K562 (cell line): Measurements from ENCODE around the gene KAT7. TPM values are rescaled to one million over a fixed set of nuclear protein-coding genes. Genes with fewer than 3 reads are reported as not detected.

Experiments used
- BHLHE40 ChIP-seq: IDR thresholded peaks from 2 replicates; pipeline ENCODE4 v1.6.1; 2011; ENCODE audit warnings: low read length, improper control_type of control experiment
- CBFA2T2 ChIP-seq: fragments of 450-650 bp; conservative IDR thresholded peaks from 2 replicates; pipeline ENCODE4 v1.6.1; 2017; ENCODE audit warnings: mild to moderate bottlenecking
- CBFA2T3 ChIP-seq: fragments of 450-650 bp; IDR thresholded peaks from 2 replicates; pipeline ENCODE4 v1.6.1; 2017
- CREM ChIP-seq: IDR thresholded peaks from 2 replicates; pipeline ENCODE4 v1.6.1; 2014; ENCODE audit warnings: antibody characterized with exemption, low read depth
- ETV1 ChIP-seq: fragments of 450-650 bp; conservative IDR thresholded peaks from 2 replicates; pipeline ENCODE4 v1.6.1; 2016; ENCODE audit warnings: missing genetic modification characterization, control low read depth, low read depth, missing compliant biosample characterization
- HDAC1 ChIP-seq, 2 experiments: fragments of 450-650 bp; IDR thresholded peaks; 2 replicates each; pipeline ENCODE4 v1.6.1; 2016 to 2017; ENCODE audit warnings: inconsistent platforms in 1 of 2, mild to moderate bottlenecking in 1 of 2, moderate library complexity in 1 of 2
- HSF4 ChIP-seq: fragments of 250-450 bp; sonication (Bioruptor Pico); IDR thresholded peaks from 2 replicates; pipeline ENCODE4 v2.1.2; 2022; ENCODE audit warnings: mild to moderate bottlenecking, moderate library complexity, borderline replicate concordance
- MYC ChIP-seq, 2 experiments: fragments of 250-450 bp in 1 of 2; sonication (Bioruptor Pico) in 1 of 2; IDR thresholded peaks; 2 replicates each; pipeline versions ENCODE4 v1.5.1 to v1.6.1; 2012 to 2021; ENCODE audit warnings: low read depth in 2 of 2, borderline replicate concordance in 1 of 2, improper control_type of control experiment in 1 of 2, low read length in 1 of 2, mild to moderate bottlenecking in 1 of 2, moderate library complexity in 1 of 2
- NELFE ChIP-seq: IDR thresholded peaks from 2 replicates; pipeline ENCODE4 v1.6.1; 2011; ENCODE audit warnings: mild to moderate bottlenecking; ENCODE audit not compliant: insufficient read depth, insufficient read length
- NKRF ChIP-seq: fragments of 450-650 bp; IDR thresholded peaks from 2 replicates; pipeline ENCODE4 v1.6.1; 2016; ENCODE audit warnings: borderline replicate concordance
- RBM17 ChIP-seq: fragments of 200-400 bp; formaldehyde crosslinking; IDR thresholded peaks from 2 replicates; pipeline ENCODE4 v1.6.1; 2017; ENCODE audit warnings: low read depth, mild to moderate bottlenecking, low read length, borderline replicate concordance
- STAT5B ChIP-seq: fragments of 250-450 bp; sonication (Bioruptor Pico); IDR thresholded peaks from 2 replicates; pipeline ENCODE4 v1.8.0; 2021; ENCODE audit warnings: mild to moderate bottlenecking, inconsistent platforms
- TAF9B ChIP-seq: fragments of 450-650 bp; IDR thresholded peaks from 2 replicates; pipeline ENCODE4 v1.6.1; 2018; ENCODE audit warnings: mild to moderate bottlenecking; ENCODE audit not compliant: partially characterized antibody
- USF2 ChIP-seq: sonication (generic); formaldehyde crosslinking; IDR thresholded peaks from 2 replicates; pipeline ENCODE4 v1.5.0; 2020; ENCODE audit warnings: missing genetic modification reagents
- polyA plus RNA-seq, 8 experiments: library from polyadenylated mRNA; depleted of rRNA in 4 of 8; stranded (reverse) in 5 of 8; unstranded in 3 of 8; fragments of >200 nt; fragmentation: Nextera tagmentation in 2 of 8; fragmentation: Illumina TruSeq in 1 of 8; extraction: Ambion mirVana in 2 of 8; extraction: Trizol in 1 of 8; gene quantifications; 2 replicates each; pipeline versions ENCODE4 v1.2.1 to v1.2.3, GENCODE V29; 2011 to 2014; ENCODE audit warnings: inconsistent platforms in 1 of 8, missing spikeins in 1 of 8
- total RNA-seq, 7 experiments: library from RNA; depleted of rRNA in 6 of 7; stranded (reverse); fragments of >200 nt in 6 of 7; fragmentation: Illumina TruSeq in 2 of 7; extraction: Trizol in 2 of 7; gene quantifications; 2 replicates each; pipeline versions ENCODE4 v1.2.1 to v1.2.3, GENCODE V29; 2011 to 2021; ENCODE audit warnings: low replicate concordance in 1 of 7
- TF ChIP-seq, protein P1 (sequence below): sonication (generic); formaldehyde crosslinking; IDR thresholded peaks from 2 replicates; pipeline ENCODE4 v1.9.0; 2022; ENCODE audit warnings: mild to moderate bottlenecking, missing genetic modification reagents
- TF ChIP-seq, protein P2 (sequence below): fragments of 450-650 bp; IDR thresholded peaks from 2 replicates; pipeline ENCODE4 v1.6.1; 2017; ENCODE audit warnings: antibody characterized with exemption
- TF ChIP-seq, protein P3 (sequence below): fragments of 200-800 bp; sonication (Bioruptor generic); IDR thresholded peaks from 2 replicates; pipeline ENCODE4 v1.6.1; 2017; ENCODE audit warnings: missing genetic modification characterization, missing compliant biosample characterization
- TF ChIP-seq, protein P4 (sequence below): fragments of 250-450 bp; sonication (Bioruptor Pico); IDR thresholded peaks from 2 replicates; pipeline ENCODE4 v1.8.0; 2021; ENCODE audit warnings: borderline replicate concordance, mild to moderate bottlenecking, moderate library complexity; ENCODE audit not compliant: poor library complexity, severe bottlenecking
- TF ChIP-seq, protein P5 (sequence below), 2 experiments: fragments of 450-650 bp; conservative IDR thresholded peaks; 2 replicates each; pipeline ENCODE4 v1.6.1; 2017; ENCODE audit warnings: mild to moderate bottlenecking in 2 of 2, moderate library complexity in 2 of 2

KAT7 gene
- total and polyA plus RNA-seq, 9 of the 15 experiments (the other 6 are each of a cell fraction or from before 2014, with no cell fraction given), result 10.8 to 57.3 (median 34.8) TPM

GRCh38 chr17:49753959-49754391 is 34.5 kb upstream of the KAT7 start (continued):
- TF ChIP-seq MYC (IDR thresholded peaks at IDR 0.05; ENCODE audit: low read depth, low read length) (peak; percentile 85), MYC (CRISPR knock-in tag; IDR thresholded peaks at IDR 0.05; ENCODE audit: borderline replicate concordance, low read depth) (no peak), STAT5B (CRISPR knock-in tag) (no peak), HDAC1 (IDR thresholded peaks at IDR 0.05) (peak in 1 of 2 experiments; percentile 61; a peak in 2 of 4 replicates), CBFA2T2 (no peak; the same call in 1 of the 2 replicates), NKRF (peak; percentile 31; the same call in 1 of the 2 replicates), NELFE (no peak), BHLHE40 (peak; percentile 73), ETV1 (tag) (no peak), CBFA2T3 (peak; percentile 34; the same call in 1 of the 2 replicates), HSF4 (CRISPR knock-in tag) (no peak), TAF9B (no peak), USF2 (peak; percentile 60), CREM (0 out of 2 replicates have a peak, but pooled peaks have one; percentile 29), RBM17 (no peak)
- TF ChIP-seq, protein P1, sequence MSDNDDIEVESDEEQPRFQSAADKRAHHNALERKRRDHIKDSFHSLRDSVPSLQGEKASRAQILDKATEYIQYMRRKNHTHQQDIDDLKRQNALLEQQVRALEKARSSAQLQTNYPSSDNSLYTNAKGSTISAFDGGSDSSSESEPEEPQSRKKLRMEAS, result peak; percentile 65
- TF ChIP-seq, protein P2, sequence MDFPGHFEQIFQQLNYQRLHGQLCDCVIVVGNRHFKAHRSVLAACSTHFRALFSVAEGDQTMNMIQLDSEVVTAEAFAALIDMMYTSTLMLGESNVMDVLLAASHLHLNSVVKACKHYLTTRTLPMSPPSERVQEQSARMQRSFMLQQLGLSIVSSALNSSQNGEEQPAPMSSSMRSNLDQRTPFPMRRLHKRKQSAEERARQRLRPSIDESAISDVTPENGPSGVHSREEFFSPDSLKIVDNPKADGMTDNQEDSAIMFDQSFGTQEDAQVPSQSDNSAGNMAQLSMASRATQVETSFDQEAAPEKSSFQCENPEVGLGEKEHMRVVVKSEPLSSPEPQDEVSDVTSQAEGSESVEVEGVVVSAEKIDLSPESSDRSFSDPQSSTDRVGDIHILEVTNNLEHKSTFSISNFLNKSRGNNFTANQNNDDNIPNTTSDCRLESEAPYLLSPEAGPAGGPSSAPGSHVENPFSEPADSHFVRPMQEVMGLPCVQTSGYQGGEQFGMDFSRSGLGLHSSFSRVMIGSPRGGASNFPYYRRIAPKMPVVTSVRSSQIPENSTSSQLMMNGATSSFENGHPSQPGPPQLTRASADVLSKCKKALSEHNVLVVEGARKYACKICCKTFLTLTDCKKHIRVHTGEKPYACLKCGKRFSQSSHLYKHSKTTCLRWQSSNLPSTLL, result no peak
- TF ChIP-seq, protein P3, sequence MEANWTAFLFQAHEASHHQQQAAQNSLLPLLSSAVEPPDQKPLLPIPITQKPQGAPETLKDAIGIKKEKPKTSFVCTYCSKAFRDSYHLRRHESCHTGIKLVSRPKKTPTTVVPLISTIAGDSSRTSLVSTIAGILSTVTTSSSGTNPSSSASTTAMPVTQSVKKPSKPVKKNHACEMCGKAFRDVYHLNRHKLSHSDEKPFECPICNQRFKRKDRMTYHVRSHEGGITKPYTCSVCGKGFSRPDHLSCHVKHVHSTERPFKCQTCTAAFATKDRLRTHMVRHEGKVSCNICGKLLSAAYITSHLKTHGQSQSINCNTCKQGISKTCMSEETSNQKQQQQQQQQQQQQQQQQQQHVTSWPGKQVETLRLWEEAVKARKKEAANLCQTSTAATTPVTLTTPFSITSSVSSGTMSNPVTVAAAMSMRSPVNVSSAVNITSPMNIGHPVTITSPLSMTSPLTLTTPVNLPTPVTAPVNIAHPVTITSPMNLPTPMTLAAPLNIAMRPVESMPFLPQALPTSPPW (CRISPR knock-in tag), result peak; percentile 30; the same call in 1 of the 2 replicates
- TF ChIP-seq, protein P4, sequence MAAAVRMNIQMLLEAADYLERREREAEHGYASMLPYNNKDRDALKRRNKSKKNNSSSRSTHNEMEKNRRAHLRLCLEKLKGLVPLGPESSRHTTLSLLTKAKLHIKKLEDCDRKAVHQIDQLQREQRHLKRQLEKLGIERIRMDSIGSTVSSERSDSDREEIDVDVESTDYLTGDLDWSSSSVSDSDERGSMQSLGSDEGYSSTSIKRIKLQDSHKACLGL (CRISPR knock-in tag), result peak; percentile 31
- TF ChIP-seq, protein P5, sequence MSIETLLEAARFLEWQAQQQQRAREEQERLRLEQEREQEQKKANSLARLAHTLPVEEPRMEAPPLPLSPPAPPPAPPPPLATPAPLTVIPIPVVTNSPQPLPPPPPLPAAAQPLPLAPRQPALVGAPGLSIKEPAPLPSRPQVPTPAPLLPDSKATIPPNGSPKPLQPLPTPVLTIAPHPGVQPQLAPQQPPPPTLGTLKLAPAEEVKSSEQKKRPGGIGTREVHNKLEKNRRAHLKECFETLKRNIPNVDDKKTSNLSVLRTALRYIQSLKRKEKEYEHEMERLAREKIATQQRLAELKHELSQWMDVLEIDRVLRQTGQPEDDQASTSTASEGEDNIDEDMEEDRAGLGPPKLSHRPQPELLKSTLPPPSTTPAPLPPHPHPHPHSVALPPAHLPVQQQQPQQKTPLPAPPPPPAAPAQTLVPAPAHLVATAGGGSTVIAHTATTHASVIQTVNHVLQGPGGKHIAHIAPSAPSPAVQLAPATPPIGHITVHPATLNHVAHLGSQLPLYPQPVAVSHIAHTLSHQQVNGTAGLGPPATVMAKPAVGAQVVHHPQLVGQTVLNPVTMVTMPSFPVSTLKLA (conservative IDR thresholded peaks at IDR 0.05), result peak; percentile 90 to 92
